ENCODE results near the gene SYNPO2.

GRCh38 chr4:119106036-119107000, 217.7 kb downstream of the SYNPO2 start:
- no peak for TF ChIP-seq ATF3 (IDR thresholded peaks at IDR 0.05)
- TF ChIP-seq CTCF (IDR thresholded peaks at IDR 0.05 in 2 of 3, conservative IDR thresholded peaks at IDR 0.05 in 1 of 3; ENCODE audit: borderline replicate concordance in 1 of 3, insufficient read depth in 1 of 3, low read depth in 2 of 3, low read length in 2 of 3), result no peak
- TF ChIP-seq YY1 (IDR thresholded peaks at IDR 0.05; ENCODE audit: extremely low read depth, insufficient replicate concordance, low read depth, low read length), result no peak
